Neural cell (in vitro differentiated cells): ENCODE measurements around the gene FAM20B. TPM values are rescaled to one million over a fixed set of nuclear protein-coding genes. Genes with fewer than 3 reads are reported as not detected.

Experiments
- H2AFZ ChIP-seq: fragments of 200-600, 300-800 bp; sonication (generic), shearing (Covaris generic); 2 replicates; pipeline ENCODE4 v1.6.0; 2014; ENCODE audit warnings: low read depth, mild to moderate bottlenecking, antibody characterized with exemption, low read length, moderate library complexity
- H3F3A ChIP-seq: fragments of 200-600 bp; shearing (Covaris generic); 2 replicates; pipeline ENCODE4 v1.6.1; 2016; ENCODE audit warnings: mild to moderate bottlenecking, moderate library complexity, mixed read lengths, antibody characterized with exemption, low read length; ENCODE audit not compliant: insufficient read depth, poor library complexity, severe bottlenecking
- H3K27ac ChIP-seq: fragments of 200-600, 300-800 bp; sonication (generic), shearing (Covaris generic); 2 replicates; pipeline ENCODE4 v1.5.1; 2014; ENCODE audit warnings: mild to moderate bottlenecking, low read length, moderate library complexity
- H3K27me3 ChIP-seq: fragments of 300-800, 200-600 bp; sonication (generic), shearing (Covaris generic); 2 replicates; pipeline ENCODE4 v1.6.0; 2014; ENCODE audit warnings: mild to moderate bottlenecking, low read depth, low read length, moderate library complexity; ENCODE audit not compliant: insufficient read depth
- H3K36me3 ChIP-seq: fragments of 300-800, 200-600 bp; sonication (generic), shearing (Covaris generic); 2 replicates; pipeline ENCODE4 v1.5.1; 2014; ENCODE audit warnings: mild to moderate bottlenecking, antibody characterized with exemption, low read length, moderate library complexity; ENCODE audit not compliant: insufficient read depth
- H3K4me2 ChIP-seq: fragments of 300-800, 200-600 bp; sonication (generic), shearing (Covaris generic); 2 replicates; pipeline ENCODE4 v1.6.0; 2014; ENCODE audit warnings: mild to moderate bottlenecking, low read length
- H3K4me3 ChIP-seq: fragments of 300-800, 200-600 bp; sonication (generic), shearing (Covaris generic); 2 replicates; pipeline ENCODE4 v1.5.1; 2014; ENCODE audit warnings: mild to moderate bottlenecking, low read length, moderate library complexity
- H3K79me2 ChIP-seq: fragments of 200-600 bp; shearing (Covaris generic); replicated peaks from 2 replicates; pipeline ENCODE4 v1.6.0; 2014; ENCODE audit warnings: mild to moderate bottlenecking, low read length, moderate library complexity; ENCODE audit not compliant: insufficient read depth
- H3K9ac ChIP-seq: fragments of 300-800, 200-600 bp; sonication (generic), shearing (Covaris generic); 2 replicates; pipeline ENCODE4 v1.6.1; 2016; ENCODE audit warnings: mild to moderate bottlenecking, low read length, mixed read lengths
- H3K9me2 ChIP-seq: fragments of 200-600 bp; shearing (Covaris generic); 2 replicates; pipeline ENCODE4 v1.6.1; 2016; ENCODE audit warnings: mild to moderate bottlenecking, low read length, mixed read lengths; ENCODE audit not compliant: insufficient read depth
- H3K9me3 ChIP-seq: fragments of 200-600, 300-800 bp; sonication (generic), shearing (Covaris generic); 2 replicates; pipeline ENCODE4 v1.6.1; 2016; ENCODE audit warnings: mild to moderate bottlenecking, mixed run types, low read length, moderate library complexity, mixed read lengths
- H4K20me1 ChIP-seq: fragments of 200-600 bp; shearing (Covaris generic); 2 replicates; pipeline ENCODE4 v1.6.1; 2016; ENCODE audit warnings: mild to moderate bottlenecking, mixed run types; ENCODE audit not compliant: insufficient read depth
- CTCF ChIP-seq: fragments of 450-650 bp; IDR thresholded peaks from 2 replicates; pipeline ENCODE4 v1.5.1; 2014; ENCODE audit warnings: antibody characterized with exemption, mild to moderate bottlenecking, moderate library complexity; ENCODE audit not compliant: poor library complexity, severe bottlenecking
- EP300 ChIP-seq: fragments of 450-650 bp; conservative IDR thresholded peaks from 2 replicates; pipeline ENCODE4 v1.6.1; 2014; ENCODE audit warnings: antibody characterized with exemption, mild to moderate bottlenecking, moderate library complexity; ENCODE audit not compliant: poor library complexity, severe bottlenecking
- EZH2 ChIP-seq: fragments of 200-600, 300-800 bp; shearing (Covaris generic), sonication (generic); IDR thresholded peaks from 2 replicates; pipeline ENCODE4 v1.6.1; 2014; ENCODE audit warnings: antibody characterized with exemption, low read length, borderline replicate concordance, mild to moderate bottlenecking; ENCODE audit not compliant: insufficient read depth, poor library complexity, severe bottlenecking
- MXI1 ChIP-seq: fragments of 450-650 bp; conservative IDR thresholded peaks from 2 replicates; pipeline ENCODE4 v1.6.1; 2014; ENCODE audit warnings: antibody characterized with exemption, mild to moderate bottlenecking; ENCODE audit not compliant: poor library complexity, severe bottlenecking
- POLR2AphosphoS5 ChIP-seq: IDR thresholded peaks from 2 replicates; pipeline ENCODE4 v1.6.1; 2012
- RAD21 ChIP-seq: fragments of 450-650 bp; conservative IDR thresholded peaks from 2 replicates; pipeline ENCODE4 v1.6.1; 2014; ENCODE audit warnings: antibody characterized with exemption, mild to moderate bottlenecking, moderate library complexity
- REST ChIP-seq: IDR thresholded peaks from 2 replicates; pipeline ENCODE4 v1.6.1; 2012; ENCODE audit warnings: borderline replicate concordance
- SMC3 ChIP-seq: fragments of 450-650 bp; conservative IDR thresholded peaks from 2 replicates; pipeline ENCODE4 v1.6.1; 2014; ENCODE audit warnings: antibody characterized with exemption, mild to moderate bottlenecking, moderate library complexity; ENCODE audit not compliant: poor library complexity
- TAF1 ChIP-seq: IDR thresholded peaks from 2 replicates; pipeline ENCODE4 v1.6.1; 2012; ENCODE audit warnings: low read depth
- polyA plus RNA-seq: library from polyadenylated mRNA; depleted of rRNA; stranded (reverse); fragments of >200 nt; gene quantifications from 2 replicates; pipeline ENCODE4 v1.2.3, GENCODE V29; 2014

FAM20B gene
- polyA plus RNA-seq, 1 donor from 2014 or later = 25.1 TPM

GRCh38 chr1:179103999-179104398, 78.3 kb downstream of the FAM20B start:
- TF ChIP-seq MXI1 = no peak
- no peak for TF ChIP-seq RAD21
- no peak for TF ChIP-seq SMC3
- TF ChIP-seq REST = no peak
- TF ChIP-seq POLR2AphosphoS5 = no peak
- no peak for TF ChIP-seq CTCF
- no peak for TF ChIP-seq EP300
- TF ChIP-seq EZH2 = no peak
- no peak for TF ChIP-seq TAF1
- no peaks in the 10 kb centered on the region for H3K27me3 ChIP-seq
- no peak overlapping the region for H2AFZ ChIP-seq
- no peak overlapping the region for H3K4me2 ChIP-seq
- no peak overlapping the region for H3K4me3 ChIP-seq
- H3K36me3 ChIP-seq = no peaks in the 10 kb centered on the region
- H3K9me3 ChIP-seq = no peaks in the 10 kb centered on the region
- H3K27ac ChIP-seq = no peak overlapping the region
- H3F3A ChIP-seq = no peaks in the 10 kb centered on the region
- no peaks in the 10 kb centered on the region for H3K79me2 ChIP-seq
- no peaks in the 10 kb centered on the region for H3K9me2 ChIP-seq
- H3K9ac ChIP-seq = no peak overlapping the region
- no peaks in the 10 kb centered on the region for H4K20me1 ChIP-seq

GRCh38 chr1:179104611-179105250, 79.0 kb downstream of the FAM20B start:
- Histone ChIP-seq H3K36me3 (no peaks in the 10 kb centered on the region), H3K9me2 (no peaks in the 10 kb centered on the region), H3K79me2 (no peaks in the 10 kb centered on the region), H4K20me1 (no peaks in the 10 kb centered on the region), H3K4me2 (no peak overlapping the region), H3K27me3 (no peaks in the 10 kb centered on the region), H3K9me3 (no peaks in the 10 kb centered on the region), H2AFZ (no peak overlapping the region), H3F3A (no peaks in the 10 kb centered on the region), H3K4me3 (no peak overlapping the region), H3K9ac (no peak overlapping the region), H3K27ac (no peak overlapping the region)
- TF ChIP-seq TAF1 (no peak), MXI1 (no peak), RAD21 (no peak), POLR2AphosphoS5 (no peak), EP300 (no peak), CTCF (no peak), EZH2 (no peak), REST (no peak), SMC3 (no peak)
